HG02798 (cell line): ENCODE data around the gene SP9.

Source experiments
- ATAC-seq: cut with Tn5 transposase; IDR thresholded peaks from one replicate; pipeline ENCODE4 v1.9.1; 2021; ENCODE audit warnings: mild to moderate bottlenecking; ENCODE audit not compliant: unreplicated experiment, poor library complexity

The SP9 gene

DNA sequence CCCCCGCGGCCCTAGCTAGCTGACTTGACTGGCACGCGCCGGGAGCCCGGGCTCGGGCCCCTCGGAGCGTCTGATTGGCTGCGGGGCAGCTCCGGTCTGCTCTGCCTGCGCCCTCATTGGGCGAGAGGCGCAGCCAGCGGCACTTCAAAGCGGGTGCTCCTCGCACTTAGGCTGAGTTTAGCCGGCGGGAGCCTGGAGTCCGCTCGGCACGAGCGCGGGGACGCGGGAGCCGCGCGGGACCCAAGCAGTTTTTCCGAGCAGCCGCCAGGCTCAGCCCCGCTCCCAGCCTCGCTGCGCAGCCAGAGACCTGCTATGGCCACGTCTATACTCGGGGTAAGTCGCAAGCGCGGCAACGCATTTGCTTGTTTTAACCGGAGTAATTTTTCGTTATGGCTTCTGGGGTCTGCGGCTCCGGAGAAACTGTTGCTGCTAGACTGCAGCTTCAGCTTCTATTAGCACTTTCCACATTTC lies at the start of gene SP9:
Gene SP9, plus strand, starts transcription at position 174 of the 471 bp plus-strand sequence. Its CDS starts 139 bp downstream, at position 313.
- ATAC-seq = peak; percentile 37

DNA sequence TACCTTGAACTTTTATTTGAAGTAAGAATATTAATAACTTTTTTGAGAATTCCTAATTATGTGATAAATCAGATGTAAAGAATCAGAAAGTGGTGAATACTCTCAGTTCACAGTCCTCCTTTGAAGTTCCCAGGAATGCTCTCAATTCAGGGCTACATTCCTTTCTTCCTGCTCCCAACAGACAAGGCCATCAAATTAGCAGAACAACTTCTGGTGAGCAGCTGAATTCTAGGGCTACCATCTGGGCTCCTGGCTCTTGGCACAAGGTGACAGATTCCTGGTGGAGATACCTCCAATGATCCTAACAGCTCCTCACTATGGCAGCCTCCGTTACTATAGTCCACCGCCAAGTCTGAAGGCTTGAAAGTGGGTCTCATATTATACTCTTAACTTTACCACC lies 48.6 kb upstream of the SP9 start:
- no peak for ATAC-seq

DNA sequence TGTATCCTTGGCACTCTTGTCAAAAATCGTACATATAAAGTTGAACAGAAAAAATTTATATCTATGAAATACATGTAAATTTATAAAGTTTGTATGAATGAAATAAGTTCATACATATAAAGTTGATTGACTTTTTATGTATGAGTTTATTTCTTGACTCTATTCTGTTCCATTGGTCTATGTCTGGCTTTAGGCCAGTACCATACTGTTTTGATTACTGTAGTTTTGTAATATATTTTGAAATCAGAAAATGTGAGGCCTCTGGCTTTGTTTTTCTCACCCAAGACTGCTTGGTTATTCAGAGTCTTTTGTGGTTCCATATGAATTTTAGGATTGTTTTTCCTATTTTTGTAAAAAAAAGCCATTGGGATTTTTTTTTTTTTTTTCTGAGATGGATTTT lies 41.8 kb upstream of the SP9 start:
- ATAC-seq = no peak

DNA sequence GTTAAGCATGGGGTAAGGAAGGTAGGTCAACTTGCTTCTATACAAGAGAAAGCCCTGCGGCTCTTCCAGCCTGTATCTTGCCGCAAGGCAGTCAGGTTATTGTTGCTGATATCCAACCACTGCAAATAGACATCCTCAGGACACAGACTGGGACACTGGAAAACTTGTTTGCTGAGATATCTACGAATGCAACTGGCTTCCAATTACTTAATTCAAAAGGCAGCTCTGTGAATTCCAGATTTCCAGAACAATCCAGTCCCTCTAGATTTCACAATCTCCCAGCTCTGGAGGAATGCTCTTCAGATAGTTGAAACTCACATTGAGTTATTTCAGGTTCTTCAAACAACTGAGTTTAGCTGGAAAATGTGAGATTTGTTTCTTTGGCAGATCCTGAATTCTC lies 34.6 kb upstream of the SP9 start:
- ATAC-seq = no peak

DNA sequence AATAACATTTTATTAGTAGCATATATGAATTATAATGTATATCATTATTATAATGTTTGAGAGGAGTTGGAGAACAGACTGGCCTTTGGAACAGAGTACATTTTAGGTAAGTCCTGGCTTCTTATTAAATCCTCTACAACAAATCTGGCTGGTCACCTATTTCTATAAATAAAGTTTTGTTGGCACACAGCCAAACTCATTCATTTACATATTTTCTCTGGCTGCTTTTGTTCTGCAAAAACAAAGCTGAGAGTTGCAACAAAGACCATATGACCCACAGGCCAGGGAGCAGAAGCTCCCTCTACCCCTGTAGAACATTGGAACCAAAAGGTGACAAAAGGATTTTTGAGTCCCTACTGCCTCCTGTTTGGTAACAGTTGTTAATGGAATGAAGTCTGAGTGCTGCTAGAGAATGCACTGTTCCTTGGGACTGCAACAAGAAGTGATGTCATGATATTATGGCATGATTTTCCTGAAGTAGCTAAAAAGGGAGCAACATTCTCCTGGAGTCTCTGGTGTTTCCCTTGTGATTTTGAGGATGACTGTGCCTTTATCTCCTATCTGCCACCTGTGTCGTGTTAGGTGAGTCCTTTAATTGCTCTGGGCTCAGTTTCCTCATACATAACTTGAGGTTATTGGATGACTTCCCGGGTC lies 22.0 kb upstream of the SP9 start:
- ATAC-seq = no peak

DNA sequence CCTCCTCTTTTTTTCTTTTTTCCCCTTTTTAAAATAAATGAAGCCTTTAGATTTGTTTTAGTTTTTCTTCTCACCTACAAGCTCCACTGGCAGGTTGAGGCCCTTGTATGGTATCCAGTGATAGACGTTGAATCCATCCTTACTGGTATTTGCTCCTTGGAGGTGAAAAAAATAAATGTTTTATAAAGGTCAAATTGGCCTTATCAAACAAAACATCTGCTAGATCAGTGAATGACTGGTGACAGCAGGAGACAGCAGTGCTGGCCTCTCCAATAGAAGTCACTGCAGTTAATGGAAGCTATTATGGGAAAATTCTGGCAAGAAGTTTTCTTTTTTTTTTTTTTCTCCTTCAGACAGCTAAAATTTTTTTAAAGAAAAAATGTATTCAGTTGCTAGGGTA lies 12.6 kb upstream of the SP9 start:
- no peak for ATAC-seq

DNA sequence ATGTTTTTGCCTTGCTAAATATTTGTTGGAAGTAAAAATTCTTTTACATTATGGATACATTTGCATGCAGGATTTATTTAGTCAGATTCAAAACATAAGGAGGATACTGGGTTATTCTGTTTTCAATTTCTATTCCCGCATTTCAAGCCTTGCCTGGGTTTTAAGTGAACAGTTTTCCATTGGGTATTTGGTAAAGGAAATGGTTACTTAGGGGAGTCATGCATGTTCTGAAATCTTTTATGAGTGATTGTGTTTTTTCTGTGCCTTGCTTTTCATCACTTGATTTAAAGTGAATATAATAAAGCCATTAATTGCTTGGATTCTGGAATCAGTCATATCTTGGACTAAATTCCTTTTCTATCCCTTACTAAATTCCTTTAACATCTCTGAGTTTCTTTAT lies 12.0 kb upstream of the SP9 start:
- ATAC-seq = no peak

DNA sequence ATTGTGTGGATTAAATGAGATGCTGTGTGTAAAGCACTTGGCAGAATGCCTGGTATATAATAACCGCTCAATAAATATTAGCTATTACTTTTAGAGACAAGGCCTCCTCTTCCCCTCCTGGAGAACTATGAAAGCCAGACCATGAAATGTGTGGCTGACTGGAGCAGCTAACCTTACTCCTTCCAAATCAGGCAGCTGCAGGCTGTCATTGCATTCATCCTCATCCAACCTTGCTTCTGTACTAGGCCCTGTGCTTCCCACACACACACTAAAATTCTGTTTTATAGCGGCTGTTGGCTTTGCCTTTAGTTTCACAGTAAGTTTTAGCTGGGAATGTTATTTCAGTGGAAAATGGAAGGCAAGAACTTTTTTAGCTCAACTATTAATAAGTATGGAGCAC lies 10.2 kb upstream of the SP9 start:
- no peak for ATAC-seq

DNA sequence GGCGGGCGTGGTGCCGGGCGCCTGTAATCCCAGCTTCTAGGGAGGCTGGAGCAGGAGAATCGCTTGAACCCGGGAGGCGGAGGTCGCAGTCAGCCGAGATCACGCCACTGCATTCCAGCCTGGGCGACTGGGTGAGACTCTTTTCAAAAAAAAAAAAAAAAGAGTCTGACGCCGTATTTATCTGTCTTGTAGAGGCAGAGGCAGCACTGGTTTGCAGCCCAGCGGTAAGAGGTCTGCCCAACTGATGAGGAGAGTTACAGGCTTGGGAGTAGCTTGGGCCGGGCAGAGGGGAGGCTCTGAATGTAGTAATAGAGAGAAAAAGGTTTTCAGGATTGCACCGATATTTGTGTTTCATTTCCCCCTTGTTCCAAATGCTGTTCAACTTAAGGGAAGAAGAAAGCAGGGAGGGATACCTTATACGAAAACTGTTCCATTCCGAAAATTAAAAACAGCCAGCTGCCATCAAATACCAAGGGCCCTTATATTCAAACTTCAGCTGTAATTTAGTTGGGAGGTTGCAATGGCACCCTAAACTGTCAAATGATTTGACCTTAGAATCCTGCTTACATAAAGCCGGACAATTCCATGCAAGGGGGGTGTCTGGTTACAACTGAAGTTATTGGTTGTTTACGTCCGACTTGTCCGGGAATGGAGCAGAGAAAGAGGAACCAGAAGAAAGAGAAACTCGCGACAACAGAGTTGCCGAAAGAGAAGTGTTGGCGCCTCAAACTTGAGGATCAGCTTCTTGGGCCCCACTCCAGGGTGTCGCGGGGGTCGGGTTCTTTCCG lies 9.2 kb upstream of the SP9 start:
- ATAC-seq = no peak

DNA sequence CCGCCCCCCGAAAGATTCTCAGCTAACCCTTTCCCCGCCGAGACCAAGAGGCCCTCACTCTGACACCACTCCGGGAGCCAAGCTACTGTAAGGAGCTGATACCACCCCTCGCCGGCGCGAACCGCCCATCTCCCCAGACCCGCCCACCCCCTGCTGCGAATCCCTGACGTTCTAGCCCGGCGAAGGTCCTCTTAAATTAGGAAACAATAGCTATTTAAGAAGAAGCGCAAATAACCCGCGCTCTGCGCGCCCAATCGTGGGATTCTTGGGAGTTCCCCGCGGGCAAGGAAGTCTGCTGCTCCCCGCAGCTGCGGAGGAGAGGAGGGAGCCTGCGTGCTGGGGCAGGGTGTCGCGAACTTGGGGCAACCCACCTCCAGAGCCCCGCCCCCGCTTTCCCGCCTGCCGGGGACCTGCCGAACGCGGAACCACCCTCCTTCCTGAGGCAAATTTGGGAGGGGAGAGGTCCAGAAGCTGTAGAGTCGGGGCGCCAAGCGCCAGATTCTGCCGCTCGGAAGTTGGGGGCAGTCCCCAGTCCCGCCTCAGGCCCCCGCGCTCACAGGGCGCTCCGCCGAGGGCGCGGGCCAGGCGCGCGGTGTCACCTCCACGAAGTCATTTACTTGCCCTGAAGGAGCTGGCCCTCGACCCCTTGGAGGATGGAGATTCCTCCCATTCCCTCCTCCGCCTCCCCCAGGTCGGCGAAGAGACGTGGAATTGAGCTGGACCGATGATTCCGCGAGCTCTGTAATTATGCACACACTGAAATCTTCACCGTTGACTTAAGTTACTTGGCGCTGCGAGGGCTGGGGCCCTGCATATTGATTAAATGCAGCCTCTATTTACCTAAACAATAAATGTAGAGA lies 8.4 kb upstream of the SP9 start:
- ATAC-seq = peak; percentile 40

DNA sequence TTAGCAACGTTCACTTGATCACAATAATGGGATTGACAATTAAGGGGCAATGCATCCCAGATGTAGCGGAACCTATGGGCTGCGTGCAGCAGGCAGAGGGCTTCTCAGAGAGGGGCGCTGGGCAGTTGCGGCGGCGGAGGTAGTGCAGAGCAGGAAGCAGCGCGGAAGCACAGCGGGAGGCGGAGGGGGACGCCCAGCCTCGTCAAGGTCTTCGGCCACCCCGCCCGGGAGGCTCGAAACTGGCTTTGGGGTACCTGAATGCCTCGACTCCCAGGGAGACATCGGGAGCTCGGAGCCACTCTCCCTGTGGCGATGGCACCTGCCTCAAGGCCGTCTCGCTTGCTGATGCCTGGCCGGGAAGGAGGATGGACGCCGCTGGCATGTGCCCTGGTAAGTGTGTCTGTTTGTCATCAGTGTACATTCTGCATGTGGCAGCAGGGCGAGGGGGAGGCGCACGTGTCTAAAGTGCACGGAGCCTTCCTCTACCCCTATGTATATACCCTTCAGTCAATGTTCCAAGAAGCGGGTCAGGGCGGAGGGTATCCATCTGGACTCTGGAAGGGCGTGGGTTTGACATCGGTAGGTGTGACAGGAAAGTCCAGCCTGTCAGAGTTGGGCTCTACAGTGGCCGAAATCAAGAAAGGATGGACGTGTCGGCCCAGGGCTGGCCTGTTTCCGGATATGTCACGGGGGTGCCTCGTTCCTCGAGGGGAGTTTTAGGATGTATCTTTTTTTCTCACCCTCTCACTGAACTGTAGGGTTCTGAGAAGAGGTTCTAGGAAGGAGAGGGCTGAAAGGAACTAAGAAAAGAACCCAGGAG lies 7.5 kb upstream of the SP9 start:
- ATAC-seq = no peak

DNA sequence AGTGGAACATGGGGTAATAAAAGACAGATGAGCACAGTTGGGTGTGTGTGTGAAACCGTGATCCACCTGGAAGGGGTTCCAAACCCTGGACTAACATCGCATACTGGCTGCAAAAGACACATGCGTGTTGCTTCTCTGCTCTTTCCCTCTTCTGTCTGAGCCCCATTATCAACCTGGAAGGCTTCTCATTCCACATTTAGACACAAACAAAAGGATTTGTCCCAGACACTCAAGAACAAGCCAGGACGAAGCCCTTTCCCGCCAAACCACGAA lies 7.0 kb upstream of the SP9 start:
- no peak for ATAC-seq

DNA sequence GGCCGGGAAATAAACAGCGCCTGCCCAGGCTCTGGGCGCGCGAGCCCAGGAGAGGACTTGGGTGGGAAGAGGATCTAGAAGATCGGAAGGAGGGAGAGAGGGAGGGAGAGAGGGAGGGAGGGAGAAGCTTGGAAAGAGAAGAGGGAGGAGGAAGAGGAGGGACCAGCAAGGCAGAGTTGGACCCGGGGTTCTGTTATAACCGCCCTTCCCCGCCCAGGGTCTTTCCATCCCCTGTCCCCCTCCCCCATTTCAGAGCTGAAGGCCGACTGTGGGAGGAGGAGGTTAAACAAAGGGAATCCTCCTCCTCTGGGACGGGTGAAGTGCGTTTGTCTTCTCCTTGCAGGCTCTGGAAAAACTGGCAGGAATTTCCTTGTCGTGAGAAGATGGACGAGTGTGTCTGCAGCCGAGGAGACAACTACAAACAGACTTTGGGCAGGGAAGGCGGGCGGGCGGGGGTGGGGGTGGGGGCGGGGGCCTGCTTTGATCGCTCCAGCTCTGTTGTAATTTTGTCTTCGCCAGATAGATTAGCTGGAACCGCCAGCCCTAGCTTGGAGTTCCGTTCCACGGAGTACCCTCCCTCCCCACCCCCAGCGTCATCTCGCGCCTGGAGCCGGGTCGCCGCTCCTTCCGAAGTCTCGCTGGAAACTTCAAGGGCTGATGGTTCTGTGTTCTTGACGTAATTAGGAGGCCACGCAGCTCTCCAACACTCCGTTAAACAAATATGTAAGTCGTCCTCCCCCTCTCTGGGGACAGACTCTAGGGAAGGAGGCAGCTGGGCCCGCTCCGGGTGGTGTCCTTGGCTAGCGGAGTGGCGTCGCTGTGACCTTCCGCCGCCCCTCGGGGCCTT lies 6.4 kb upstream of the SP9 start:
- no peak for ATAC-seq

DNA sequence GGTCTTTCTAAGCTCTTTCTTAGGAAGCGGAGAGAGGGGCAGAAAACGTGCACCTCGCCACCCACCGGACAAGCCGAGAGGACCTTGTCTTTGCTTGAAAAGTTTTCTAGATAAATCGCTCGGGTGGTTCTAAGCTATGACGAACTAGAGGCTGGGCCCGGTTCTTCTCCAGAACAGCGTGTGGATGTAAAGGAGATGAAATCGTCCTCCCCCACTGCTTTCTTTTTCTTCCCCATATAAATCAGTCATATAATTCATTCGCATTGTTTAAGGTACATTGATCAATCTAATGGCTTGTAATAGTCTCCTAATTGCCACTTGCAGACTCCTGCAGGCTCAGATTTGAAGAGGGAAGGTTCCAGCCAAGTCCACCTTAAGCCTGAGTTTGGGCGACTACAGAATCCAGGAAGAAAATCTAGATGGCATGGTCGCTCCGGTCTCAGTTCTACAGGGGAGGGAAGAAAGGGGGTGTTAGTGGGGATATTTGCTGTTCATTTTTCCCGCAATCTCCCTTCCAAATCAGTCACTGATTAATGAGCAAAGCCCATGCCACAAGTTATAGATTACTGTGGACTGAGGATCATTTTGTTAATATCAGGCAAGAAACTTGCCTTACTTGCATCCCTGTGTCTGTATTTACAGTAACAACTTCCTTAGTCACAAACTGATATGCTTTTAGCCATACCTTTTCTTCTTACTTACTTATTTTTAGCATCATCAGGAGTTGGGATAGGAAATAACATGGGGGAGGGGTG lies 5.6 kb upstream of the SP9 start:
- ATAC-seq = no peak

DNA sequence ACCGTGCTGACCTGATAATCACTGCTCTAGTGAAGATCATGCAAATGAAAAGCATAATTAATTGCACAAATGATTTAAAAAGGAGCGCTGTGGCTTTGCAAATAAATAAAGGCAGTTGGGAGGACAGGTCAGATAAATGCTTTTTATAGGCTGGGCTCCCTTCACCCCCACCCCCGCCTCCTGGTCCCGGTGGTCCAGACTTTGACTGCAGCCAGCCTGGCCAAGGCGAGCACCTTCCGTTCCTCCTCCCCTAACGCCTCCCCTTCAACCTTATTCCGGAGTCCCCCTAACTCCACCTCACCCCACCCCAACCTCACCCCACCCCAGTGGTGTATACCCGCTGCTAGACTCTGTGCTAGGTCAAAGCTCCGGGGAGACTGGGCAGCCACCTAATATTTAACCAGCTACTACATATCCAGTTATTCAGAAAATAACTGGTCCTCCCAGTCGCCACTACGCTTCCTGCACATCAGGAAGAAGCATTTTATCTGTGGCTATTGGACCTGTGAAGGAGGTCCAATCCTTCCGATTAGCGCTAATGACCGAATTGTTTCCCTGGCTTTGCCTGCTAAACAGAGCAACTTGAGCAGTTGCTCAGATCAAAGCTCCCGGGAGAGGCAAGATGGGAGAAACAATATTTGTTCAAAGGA lies 3.7 kb upstream of the SP9 start:
- no peak for ATAC-seq

DNA sequence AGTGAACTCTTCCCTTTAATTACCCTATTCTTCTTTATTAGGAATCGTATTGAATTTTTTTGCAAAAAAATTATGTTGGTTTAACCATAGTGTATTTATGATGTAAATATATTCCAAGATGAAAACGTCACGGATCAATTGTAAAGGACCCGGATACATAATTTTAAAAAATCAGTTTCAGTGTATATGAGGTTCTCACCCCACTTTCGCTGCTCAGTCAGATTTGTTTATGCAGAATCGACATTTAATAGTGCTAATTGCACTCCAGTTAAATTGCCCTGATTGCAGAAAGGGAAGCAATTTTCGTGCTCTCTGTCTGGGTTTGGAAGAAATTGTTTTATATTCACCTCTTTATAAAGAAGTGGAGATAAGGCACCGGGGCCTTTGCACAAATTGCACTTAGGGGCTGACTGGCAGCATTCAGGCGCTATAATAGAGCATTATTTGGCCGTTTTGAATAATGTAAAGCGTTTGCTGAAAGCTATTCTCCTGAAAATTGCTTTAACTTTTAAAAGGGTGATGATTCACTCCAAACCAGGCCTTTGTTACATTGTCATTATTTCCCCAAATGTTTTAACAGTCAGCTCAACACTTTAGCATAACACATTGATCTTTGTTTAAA lies 3.0 kb upstream of the SP9 start:
- ATAC-seq = no peak

DNA sequence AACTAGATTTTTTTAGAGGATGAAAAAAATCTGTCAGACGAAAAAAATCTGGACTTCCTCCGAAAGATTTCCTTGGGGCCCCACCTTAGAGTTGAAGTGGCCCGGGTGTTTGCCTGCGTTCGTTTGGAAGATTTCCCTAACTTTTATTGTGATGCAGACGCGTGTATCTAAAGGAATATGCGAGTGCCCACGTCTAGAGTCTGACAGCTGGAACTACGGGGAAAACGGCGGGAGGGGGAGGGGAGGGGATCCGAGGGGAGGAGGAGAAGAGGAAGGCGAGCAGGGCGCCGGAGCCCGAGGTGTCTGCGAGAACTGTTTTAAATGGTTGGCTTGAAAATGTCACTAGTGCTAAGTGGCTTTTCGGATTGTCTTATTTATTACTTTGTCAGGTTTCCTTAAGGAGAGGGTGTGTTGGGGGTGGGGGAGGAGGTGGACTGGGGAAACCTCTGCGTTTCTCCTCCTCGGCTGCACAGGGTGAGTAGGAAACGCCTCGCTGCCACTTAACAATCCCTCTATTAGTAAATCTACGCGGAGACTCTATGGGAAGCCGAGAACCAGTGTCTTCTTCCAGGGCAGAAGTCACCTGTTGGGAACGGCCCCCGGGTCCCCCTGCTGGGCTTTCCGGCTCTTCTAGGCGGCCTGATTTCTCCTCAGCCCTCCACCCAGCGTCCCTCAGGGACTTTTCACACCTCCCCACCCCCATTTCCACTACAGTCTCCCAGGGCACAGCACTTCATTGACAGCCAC lies 2.4 kb upstream of the SP9 start:
- no peak for ATAC-seq
